ENCODE results near the gene CSMD2.

The CSMD2 gene

DNA sequence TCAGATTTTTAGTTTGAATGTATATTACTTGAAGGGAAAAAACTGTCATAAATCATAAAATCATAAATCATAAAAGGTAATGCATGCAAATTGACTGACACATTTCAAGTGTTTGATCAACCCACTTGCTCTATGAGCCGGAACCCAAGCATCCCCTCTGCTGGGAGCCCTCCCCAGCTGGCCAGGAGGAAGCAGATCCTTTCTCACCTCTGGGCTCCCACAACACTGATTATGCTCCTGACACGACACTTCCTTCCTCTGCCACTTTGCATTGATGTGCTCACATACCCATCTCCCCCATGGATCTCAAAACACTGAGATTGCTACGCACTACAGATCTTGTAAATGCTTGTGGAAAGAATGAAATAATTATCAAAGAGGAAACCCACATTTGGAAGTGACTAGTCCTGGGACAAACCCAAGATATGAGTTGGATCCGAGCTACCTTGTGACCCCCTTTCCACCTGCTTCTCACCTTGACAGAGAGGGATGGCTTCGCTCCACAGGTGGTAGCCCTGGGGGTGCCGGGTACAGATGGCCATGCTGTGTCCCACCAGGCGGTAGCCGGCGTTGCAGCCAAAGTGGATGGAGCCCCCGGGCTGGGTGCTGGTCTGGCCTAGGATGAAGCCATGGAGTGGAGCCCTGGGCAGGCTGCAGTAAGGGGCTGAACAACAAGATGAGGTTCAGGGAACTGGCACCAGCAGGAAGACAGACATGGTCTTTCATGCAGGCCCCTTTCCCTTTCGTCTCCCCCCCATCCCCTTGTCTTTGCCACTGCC, 588.0 kb downstream of the CSMD2 start:
- no peak for DNase-seq

GRCh38 chr1:33575324-33575879, 589.6 kb downstream of the CSMD2 start:
- DNase-seq, result no peak

DNA sequence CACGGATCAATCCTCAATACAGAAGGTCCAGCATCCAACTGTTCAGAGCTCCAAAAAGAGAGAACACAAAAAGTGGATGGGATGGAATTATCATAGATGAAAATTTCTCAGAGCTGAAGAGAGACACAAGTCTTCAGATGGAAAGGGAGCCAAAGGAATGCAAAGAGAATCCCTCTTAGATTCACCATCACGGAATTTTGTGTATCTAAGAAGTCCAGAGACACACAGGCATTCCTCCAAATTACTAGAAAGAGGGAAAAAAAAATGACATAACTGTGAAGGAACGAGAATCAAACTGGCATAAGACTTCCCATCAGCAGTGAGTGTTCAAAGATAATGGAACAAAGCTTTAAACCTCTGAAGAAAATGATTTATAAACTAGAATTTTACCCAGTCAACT, 591.4 kb downstream of the CSMD2 start:
- no peak for DNase-seq

DNA sequence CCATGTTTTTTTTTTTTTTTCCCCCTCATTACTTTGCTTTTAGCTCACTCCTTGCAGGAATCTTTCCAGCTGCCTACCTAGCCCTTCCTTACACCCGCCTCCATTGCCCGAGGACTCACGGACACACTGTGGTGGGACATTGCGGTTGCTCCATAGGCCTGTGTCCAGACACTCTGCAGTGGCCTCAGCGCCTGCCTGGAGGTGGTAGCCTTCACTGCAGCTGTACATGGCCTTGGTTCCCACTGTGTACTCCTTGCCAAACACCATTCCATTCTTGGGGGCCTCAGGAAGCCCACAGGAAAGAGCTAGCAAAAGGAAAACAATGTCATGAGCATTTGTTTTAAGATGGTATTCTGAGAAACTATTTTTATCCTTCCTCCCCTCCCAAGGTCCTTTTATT, 592.6 kb downstream of the CSMD2 start:
- DNase-seq, result no peak

- DNase-seq, result no peak
These were observed 595.7 kb downstream of the CSMD2 start for GRCh38 chr1:33569331-33569730.

DNA sequence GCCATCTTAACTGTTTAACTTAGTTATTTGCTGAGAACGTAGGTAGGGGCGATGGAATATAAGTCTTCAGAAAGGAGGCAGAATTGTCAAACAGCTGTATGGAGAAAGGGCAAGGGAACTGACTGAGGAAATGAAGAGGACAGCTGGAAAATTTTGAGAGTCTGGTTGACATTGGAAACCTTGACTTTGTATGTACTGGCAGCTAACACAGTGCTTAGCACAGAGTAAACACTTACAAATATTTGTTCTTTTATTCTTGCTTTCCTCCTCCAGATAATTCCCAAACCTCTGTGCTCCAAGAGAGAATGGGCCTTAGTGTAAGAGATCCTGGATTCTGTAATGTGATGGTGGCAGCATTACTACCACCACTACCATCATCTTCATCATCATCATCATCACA, 601.3 kb downstream of the CSMD2 start:
- no peak for DNase-seq

DNA sequence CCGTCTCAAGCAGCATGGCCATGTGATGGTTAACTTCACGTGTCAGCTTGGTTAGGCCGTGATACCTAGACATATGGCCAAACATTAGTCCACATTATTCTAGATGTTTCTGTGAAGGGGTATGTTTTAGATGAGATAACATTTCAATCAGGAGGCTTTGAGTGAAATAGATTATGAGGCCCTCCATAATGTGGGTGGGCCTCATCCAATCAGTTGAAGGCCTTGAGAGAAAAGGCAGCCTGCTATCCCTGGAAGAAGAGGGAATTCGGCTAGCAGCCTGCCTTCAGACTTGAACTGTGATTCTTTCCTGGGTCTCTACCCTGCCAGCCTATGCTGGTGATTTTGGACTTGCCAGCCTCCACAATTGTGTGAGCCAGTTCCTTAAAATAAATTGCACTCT, 602.5 kb downstream of the CSMD2 start:
- DNase-seq, result no peak

DNA sequence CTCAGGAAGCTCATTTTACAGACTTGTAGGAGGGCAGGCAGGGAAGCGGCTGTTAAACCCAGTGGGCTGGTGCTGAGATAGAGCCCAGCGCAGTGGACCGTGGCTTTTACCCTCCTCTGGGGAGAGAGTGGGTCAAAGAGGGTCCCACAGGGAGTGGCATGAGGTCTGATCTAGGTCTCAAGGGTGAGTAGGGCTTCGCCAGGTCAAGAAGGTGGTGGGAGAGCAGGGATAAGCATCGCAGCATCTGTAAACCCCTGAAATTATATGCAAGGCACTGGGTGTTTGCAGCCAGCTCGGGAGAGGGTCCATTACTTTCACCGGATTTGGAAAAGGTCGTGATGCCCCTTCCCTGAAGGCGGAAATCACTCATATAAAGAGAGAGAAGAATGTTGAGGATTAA, 603.5 kb downstream of the CSMD2 start:
- no peak for DNase-seq

GRCh38 chr1:33560680-33561079, 604.4 kb downstream of the CSMD2 start:
- no peak for DNase-seq

GRCh38 chr1:33548721-33549120, 616.3 kb downstream of the CSMD2 start:
- no peak for DNase-seq

DNA sequence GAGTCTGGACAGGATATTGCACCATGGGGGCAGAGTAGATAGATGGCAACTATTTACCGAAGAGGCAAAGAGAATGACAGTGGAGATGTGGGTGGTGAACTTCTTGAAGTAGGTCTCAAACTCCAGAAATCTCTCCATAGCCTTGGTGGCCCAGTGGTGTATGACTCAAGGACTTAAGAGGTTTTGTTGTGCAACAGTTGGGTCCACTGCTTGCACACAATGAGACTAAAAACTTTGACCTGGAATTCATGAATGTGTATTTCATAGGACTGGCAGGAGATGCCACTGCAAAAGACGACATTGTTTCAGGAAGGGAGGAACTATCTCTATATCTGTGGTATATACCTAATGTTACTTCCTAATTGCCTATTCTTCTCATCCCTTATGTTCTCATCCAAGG, 616.7 kb downstream of the CSMD2 start:
- DNase-seq, result no peak

- no peak for DNase-seq
These were observed 617.5 kb downstream of the CSMD2 start for GRCh38 chr1:33547576-33547975.

GRCh38 chr1:33541966-33542365, 623.1 kb downstream of the CSMD2 start:
- no peak for DNase-seq

DNA sequence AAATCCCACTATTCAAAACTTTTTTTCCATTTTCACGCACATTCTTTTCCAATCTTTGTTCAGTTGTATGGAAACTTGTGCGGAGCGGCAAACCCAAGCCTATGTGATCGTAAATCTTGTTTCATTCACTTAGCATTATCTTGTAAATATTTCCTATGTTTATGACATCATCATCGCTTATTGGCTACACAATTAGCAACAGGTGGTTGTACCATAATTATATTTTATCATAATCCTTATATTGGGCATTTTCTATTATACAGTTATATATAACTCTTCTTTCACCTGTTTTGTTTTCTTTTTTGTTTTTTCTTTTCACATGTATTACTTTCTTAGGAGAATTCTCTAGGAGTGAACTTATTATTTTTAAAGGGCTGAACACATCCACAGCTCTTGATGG, 627.1 kb downstream of the CSMD2 start:
- DNase-seq, result no peak

- no peak for DNase-seq
These were observed 629.7 kb downstream of the CSMD2 start for GRCh38 chr1:33535334-33535733.

DNA sequence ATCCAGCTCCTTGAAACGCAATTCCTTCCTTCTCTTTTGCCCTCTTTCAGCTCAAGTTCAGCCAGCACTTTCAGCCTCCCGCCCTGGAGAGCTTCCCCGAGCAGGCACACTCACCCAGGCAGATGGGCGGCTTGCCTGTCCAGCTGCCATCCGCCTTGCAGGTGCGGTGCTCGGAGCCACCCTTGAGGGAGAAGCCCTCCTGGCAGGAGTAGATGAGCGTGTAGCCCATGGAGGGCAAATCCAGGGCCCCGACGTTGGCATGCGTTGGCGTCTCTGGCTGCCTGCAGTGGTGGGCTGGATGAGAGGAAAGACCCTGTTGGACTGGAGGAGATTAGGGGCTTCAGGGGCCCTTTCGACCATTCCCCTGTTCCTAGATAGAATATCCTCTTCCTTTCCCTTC, 632.1 kb downstream of the CSMD2 start:
- no peak for DNase-seq

GRCh38 chr1:33532250-33532649, 632.8 kb downstream of the CSMD2 start:
- DNase-seq, result no peak

GRCh38 chr1:33529957-33530356, 635.1 kb downstream of the CSMD2 start:
- no peak for DNase-seq

GRCh38 chr1:33527934-33528333, 637.1 kb downstream of the CSMD2 start:
- no peak for DNase-seq

- no peak for DNase-seq
These were observed 640.4 kb downstream of the CSMD2 start for GRCh38 chr1:33524586-33524985.

DNA sequence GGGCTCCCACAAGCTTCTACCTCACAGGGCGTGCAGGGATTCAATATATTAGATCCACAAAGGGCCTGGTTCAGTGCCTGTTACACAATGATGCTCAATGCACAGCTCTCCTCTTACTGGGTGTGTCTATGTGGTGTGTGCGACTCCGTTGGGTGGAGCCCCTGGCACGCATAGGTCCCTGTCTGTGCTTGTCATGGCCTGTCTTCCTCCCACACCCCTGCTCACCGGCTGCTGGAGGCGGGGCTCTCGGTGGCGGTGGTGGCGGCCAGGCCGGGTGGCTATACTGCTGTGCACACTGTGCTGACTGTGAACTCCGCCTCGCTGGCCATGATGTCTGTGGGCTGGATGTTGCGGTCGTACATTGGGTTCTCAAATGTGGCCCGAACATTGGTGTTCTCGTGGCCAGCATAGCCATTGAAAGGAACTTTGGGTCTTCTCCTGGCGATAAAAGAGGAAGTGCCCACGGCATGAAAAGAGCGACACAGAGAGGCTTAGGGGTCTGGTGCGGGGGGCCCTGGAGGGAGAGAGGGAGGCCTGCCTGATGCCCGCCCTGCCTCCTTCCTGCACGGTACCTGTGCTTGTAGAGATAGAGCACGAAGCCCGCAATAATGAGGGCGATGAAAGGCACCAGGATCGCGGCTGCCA, 645.7 kb downstream of the CSMD2 start:
- DNase-seq, result no peak

GRCh38 chr1:33517596-33518250, 647.3 kb downstream of the CSMD2 start:
- no peak for DNase-seq

DNA sequence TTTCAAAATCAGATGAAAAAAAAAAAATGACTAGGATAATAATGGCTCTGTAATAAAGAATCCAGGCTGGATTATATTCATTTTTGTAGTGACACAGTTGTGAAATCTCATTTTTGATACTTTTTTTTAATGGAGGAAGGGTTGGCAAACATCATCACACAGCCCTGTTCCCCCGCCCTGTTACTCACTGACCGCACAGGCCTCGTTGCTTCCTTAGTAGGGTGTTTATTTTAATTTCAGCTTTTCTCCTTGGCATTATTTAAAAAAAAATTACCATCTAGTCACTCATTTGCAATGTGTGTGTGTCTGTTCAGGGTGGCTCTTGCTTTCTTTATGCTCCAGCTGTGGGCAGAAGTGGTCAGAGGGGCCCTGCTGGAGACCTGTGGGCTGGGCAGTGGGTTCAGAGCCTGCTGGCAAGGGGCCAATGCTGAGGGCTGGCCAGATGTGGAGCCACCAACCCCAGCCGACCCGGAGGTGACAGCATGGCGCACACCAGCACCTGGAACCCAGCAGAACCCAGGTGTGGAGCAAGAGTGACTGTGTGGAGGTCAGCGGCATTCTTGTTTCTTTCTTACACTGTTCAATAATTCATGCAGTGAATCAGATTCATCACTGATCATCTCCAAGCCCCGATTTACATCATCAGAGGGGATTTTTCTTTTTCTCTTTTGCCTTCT, 648.0 kb downstream of the CSMD2 start:
- no peak for DNase-seq
